Pons (tissue), 1 donor: ENCODE data around the gene NDFIP1.
"Not testable (repeated sequence)": the region's sequence is repeated elsewhere in the genome, so short reads cannot be mapped to it uniquely, and the experiment has no call there.

ENCODE experiments used
- DNase-seq: peaks from one replicate; pipeline ENCODE4 v3.0.0-alpha.2; 2016; ENCODE audit warnings: low spot score

NDFIP1 gene, protein sequence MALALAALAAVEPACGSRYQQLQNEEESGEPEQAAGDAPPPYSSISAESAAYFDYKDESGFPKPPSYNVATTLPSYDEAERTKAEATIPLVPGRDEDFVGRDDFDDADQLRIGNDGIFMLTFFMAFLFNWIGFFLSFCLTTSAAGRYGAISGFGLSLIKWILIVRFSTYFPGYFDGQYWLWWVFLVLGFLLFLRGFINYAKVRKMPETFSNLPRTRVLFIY

DNA sequence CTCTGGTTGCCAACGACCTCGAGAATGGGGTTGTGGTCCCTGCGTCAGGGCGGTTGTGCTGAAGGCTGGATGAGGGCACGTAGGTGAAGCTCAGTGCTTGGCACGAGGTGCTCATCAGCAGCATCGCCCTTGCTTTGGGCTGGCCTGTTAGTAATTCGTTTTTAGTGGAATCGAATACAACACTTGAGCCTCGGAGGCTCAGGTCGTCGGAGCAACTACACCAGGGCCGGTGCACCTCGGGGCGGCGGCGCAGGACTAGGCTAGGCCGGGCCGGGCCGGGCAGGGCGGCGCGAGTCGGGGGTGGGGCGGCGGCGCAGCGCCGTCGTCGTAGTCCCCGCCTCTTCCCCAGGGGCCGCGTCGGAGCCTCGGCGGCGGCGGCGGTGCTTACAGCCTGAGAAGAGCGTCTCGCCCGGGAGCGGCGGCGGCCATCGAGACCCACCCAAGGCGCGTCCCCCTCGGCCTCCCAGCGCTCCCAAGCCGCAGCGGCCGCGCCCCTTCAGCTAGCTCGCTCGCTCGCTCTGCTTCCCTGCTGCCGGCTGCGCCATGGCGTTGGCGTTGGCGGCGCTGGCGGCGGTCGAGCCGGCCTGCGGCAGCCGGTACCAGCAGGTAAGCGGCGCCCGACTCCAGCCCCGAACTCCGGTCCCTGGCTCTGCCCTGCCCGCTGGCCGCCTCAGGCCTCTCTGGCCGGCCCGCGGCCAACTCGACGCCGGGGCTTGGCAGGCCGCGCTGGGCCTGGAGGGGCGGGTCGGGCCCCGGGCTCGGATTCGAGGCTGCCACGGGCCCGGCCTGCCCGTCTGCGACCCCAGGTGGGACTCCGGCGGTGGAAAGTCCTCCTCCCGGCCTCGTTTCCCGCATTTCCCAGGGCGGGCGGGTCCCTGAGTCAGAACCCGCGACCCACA, at the start of gene NDFIP1:
Gene NDFIP1, plus strand, starts transcription at position 348 of the 899 bp plus-strand sequence. Its CDS starts 196 bp downstream, at position 544.
- DNase-seq: peak; percentile 57

DNA sequence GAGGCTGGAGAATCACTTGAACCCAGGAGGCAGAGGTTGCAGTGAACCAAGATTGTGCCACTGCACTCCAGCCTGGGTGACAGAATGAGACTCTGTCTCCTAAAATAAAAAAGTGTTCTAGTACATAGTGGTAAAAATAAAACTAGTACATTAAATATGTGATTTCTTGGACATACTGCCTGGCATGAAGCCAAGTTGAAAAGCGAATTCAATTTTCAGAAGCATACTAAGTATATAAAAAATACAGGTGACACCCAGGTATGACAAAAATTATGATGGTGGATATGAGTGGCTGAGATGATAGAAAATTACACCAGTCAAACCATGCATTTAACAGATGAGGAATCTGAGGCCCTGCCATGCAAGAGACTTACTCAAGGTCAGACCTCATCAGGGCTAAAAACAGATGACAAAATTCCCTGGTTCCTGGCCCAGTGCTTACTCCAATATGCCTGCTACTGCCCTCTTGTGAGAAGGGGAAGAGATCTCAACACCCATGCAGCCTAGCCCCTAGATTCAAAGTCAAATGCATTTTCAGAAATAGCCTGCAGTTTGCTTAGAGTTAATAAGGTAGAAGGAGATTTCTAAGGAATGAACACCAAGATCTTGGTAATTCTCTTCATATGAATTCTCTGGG, 49.2 kb upstream of the NDFIP1 start:
- DNase-seq: peak; percentile 65

- DNase-seq: no peak
Observed at GRCh38 chr5:142063376-142063775, 45.2 kb upstream of the NDFIP1 start.

- DNase-seq: peak; percentile 99
Observed at GRCh38 chr5:142063878-142064331, 44.7 kb upstream of the NDFIP1 start.

DNA sequence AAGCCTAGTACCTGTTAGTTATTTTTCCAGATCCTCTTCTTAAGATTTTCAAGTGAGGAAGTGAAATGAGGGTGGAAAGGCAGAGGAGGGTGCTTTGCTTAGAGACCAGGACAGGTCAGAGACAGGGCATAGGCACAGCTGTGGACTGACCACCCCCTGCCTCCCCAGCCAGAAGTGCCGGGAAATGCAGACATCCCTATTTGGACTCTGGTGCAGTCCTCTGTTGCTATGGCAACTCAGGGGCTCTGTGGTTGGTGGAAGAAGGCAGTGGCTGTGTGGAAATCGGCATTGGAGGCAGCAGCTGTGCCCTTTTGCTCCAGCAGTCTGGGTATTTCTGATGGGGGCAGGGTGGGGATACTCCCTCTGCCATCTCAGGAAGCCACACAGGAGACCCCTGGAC, 43.3 kb upstream of the NDFIP1 start:
- DNase-seq: peak; percentile 69

DNA sequence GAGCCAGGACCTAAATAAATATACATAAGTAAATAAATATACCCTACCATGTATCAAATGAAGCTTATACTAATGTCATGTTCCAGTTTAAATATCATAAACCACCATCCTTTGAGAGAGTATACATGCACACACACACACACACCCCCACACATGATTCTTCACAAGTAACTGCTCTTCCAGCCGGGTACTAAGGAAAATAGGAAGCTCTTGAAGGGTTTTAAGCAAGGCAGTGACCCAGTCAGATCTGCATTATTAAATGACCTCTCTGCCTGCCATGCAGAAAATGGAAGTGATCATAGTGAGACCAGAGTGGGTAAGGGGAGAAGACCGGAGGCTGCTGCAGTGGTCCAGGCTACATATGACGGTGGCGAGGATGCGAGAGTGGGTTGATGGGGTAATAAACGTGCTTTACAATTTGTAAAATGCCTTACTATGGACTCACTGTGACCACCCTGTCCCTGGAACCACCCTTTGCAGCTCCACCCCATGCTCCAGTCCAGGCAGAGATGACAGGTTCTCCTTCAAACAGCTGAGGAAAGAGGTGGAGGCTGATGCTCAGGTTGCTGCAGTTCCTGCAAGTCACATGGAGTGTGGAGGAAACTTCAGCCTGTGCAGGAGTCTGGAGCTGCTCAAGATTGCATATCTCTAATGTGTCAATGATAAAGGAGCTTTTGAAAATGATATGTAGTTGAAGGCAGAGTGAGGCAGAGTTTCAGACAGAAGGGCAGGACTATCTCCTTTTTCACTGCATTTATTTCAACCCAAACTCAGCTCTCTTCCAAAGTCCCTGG, 38.8 kb upstream of the NDFIP1 start:
- DNase-seq: no peak

- DNase-seq: no peak
Observed at GRCh38 chr5:142070734-142071133, 37.8 kb upstream of the NDFIP1 start.

DNA sequence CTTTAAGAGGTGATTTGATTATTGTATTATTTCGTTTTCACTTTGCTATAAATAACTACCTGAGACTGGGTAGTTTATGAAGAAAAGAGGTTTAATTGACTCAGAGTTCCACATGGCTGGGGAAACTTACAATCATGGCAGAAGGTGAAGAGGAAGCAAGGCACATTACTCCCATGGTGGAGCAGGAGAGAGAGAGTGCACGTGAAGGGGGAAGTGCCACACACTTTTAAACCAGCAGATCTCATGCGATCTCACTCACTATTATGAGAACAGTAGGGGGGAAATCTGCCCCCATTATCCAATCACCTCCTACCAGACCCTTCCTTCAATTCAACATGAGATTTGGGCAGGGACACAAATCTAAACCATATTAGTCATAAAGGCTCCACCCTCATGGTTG, 36.1 kb upstream of the NDFIP1 start:
- DNase-seq: no peak

GRCh38 chr5:142073362-142073988, 35.1 kb upstream of the NDFIP1 start:
- no peak for DNase-seq

- no peak for DNase-seq
Observed at GRCh38 chr5:142074006-142074405, 34.6 kb upstream of the NDFIP1 start.

DNA sequence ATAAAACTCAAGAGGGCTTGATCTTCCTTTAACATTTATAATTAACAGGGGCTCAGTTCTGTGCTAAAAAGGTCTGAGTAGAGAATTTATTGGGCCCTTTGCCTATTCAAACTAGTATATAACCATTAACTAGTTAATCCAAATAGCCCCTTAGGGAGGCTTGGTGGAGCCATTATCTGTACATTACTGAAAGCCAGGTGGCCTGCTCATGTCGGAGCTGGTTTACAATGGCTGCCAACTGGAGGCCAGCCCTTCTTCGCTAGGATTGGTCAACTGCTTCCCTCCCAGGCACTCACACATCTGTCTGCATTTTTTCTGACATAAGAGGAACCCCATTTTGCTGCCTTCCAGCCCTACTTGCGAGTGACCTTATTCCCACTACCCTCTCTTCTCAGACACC, 30.4 kb upstream of the NDFIP1 start:
- no peak for DNase-seq

GRCh38 chr5:142078706-142079105, 29.9 kb upstream of the NDFIP1 start:
- DNase-seq: no peak

- no peak for DNase-seq
Observed at GRCh38 chr5:142079306-142079721, 29.3 kb upstream of the NDFIP1 start.

DNA sequence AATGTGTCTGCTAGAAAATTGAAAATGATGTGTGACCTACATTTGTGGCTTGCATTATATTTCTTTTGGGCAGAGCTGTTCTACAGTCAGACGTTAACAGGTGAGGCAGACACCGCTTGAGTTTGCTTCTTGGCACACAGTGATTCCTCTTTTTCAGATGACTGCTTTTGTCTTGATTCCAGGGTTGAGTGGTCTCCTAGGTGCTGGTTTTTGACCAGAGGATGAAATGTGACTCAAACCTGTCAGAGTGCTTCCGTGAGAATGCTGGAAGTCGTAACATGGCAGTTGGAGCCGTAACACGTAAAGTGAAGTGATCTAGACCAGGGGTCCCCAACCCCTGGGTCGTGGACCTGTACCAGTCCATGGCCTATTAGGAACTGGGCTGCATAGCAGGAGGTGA, 28.3 kb upstream of the NDFIP1 start:
- DNase-seq: no peak

DNA sequence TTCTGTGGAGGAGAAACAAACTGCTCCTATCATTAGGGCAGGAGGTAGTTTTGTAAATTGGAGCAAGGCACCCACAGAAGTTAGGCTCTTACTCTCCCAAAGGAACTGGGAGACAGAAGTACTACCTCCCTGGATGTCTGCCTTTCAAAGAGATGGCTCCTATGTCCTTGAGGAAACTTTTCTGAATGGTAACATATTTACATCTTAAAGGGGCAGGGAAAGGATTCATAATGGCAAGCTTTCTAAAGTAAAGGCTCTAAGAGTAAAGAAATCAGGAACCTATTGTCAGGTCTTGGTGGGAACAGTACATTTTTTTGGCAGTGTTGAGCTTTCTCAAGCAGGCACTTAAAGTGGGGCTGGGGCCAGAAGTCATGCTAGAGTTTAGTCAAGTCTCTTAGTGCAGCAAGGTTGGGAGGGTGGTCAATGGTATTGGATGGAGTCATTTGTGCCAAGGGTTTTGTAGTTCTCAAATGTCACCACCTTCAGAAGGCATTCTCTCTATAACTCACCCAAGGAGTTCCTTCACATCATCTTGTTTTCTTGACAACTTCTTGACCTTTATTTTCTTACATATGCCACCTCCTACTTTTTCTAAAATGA, 26.3 kb upstream of the NDFIP1 start:
- DNase-seq: no peak

GRCh38 chr5:142086229-142086628, 22.4 kb upstream of the NDFIP1 start:
- no peak for DNase-seq

DNA sequence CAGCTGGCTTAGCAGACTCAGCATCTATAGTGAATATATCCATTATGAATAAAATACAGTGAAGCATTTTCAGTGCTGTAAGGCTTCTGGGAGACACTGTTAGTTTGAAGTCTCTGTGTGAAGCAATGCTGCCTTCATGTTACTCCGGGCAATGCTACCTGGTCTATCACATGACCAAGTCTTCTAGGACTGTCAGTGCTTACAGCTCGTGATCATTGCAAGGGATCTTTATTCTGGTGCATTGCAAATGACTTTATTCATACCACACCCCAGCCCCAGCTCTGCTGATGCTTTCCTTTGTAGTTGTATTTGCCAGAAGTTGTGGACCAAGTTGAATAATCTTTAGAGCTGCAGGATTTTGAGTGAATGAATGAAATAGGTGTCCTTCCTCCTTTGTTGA, 21.9 kb upstream of the NDFIP1 start:
- no peak for DNase-seq

DNA sequence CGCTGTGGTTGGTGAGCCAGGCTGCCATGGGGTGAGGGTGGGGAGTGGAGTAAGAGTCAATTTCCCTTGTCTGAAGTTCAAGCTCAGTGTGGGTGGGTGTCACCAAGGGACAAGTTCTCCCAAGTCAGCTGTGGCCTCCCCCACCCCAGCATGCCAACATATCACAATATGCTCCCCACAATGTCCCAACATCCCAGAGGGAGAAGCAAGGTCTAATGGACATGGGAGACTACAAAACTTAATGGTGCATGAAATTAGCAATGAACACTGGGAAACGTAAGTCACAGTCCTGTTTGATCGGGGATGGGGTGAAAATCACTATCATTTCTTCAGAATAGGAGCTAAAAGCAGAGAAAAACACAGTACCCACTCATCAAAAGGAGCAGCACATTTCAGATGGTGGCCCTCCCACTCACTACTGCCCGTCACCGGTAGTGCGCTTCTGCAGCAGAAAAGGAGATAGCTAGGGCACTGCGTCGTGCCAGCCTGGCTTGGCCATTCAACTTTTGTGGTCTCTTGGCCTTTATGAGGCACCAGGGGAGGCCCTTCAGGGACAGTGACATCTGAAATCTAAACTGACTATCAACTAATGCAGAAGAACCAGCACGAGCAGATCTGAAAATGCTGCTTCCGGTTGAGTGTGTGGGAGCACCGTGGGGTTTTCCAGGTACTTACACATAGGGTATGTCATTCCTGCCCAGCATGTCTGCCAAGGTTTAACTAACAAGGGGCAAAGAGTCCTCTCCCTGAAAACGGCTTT, 20.5 kb upstream of the NDFIP1 start:
- no peak for DNase-seq

- DNase-seq: not testable (repeated sequence)
Observed at GRCh38 chr5:142088855-142089479, 19.6 kb upstream of the NDFIP1 start.

DNA sequence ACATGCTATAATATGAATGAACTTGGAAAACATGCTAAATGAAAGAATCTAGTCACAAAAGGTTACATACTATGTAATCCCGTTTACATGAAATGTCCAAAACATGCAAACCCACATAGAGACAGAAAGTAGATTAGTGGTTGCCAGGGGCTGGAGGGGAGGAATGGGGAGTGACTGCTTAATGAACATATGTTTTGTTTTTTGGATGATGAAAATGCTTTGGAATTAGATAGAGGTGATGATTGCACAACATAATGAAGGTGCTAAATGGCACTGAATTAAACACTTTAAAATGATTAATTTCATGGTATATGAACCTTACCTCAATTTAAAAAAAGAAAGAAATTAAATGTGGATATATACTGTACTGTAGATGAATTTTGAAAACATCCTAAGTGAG, 17.6 kb upstream of the NDFIP1 start:
- DNase-seq: no peak
